DND-41 (cell line): ENCODE results near the gene PSMG3.
A peak's percentile ranks its signal among the peaks of the same experiment; 100 is the strongest.

Experiments
- ATAC-seq: fragments of 200-7000 bp; cut with Tn5 transposase; 3 replicates; pipeline ENCODE4 v1.9.1; 2021; ENCODE audit warnings: low read depth; ENCODE audit not compliant: insufficient read depth
- DNase-seq: peaks from one replicate; pipeline ENCODE4 v3.0.0-alpha.2; 2020
- H2AFZ ChIP-seq: 2 replicates; pipeline ENCODE4 v1.6.0; 2012; ENCODE audit warnings: low read depth, low read length
- H3K27ac ChIP-seq: 2 replicates; pipeline ENCODE4 v1.5.1; 2012; ENCODE audit warnings: low read length, inconsistent platforms
- H3K27me3 ChIP-seq: fragments of 200-600 bp; sonication (generic); 2 replicates; pipeline ENCODE4 v1.6.0; 2012; ENCODE audit warnings: low read length, mild to moderate bottlenecking, inconsistent platforms; ENCODE audit not compliant: insufficient read depth, poor library complexity
- H3K36me3 ChIP-seq: 2 replicates; pipeline ENCODE4 v1.5.1; 2012; ENCODE audit warnings: low read length, inconsistent platforms; ENCODE audit not compliant: insufficient read depth
- H3K4me1 ChIP-seq: 2 replicates; pipeline ENCODE4 v1.5.1; 2012; ENCODE audit warnings: mild to moderate bottlenecking, low read length; ENCODE audit not compliant: insufficient read depth
- H3K4me2 ChIP-seq: 2 replicates; pipeline ENCODE4 v1.6.0; 2012; ENCODE audit warnings: mild to moderate bottlenecking, moderate library complexity, low read length, inconsistent platforms; ENCODE audit not compliant: insufficient read depth
- H3K4me3 ChIP-seq, 2 experiments: fragments of 200-600 bp in 1 of 2; shearing (Covaris generic) in 1 of 2; 2 replicates each; pipeline ENCODE4 v1.5.1; 2012 to 2016; ENCODE audit warnings: inconsistent platforms in 2 of 2, low read length in 2 of 2, mild to moderate bottlenecking in 2 of 2, low read depth in 1 of 2, moderate library complexity in 1 of 2
- H3K79me2 ChIP-seq: 2 replicates; pipeline ENCODE4 v1.6.0; 2012; ENCODE audit warnings: low read length, inconsistent platforms; ENCODE audit not compliant: insufficient read depth
- H3K9ac ChIP-seq: 2 replicates; pipeline ENCODE4 v1.6.0; 2012; ENCODE audit warnings: low read depth, mild to moderate bottlenecking, inconsistent platforms, low read length, moderate library complexity
- H3K9me3 ChIP-seq: 2 replicates; pipeline ENCODE4 v1.5.1; 2012; ENCODE audit warnings: low read length, moderate library complexity, mild to moderate bottlenecking, inconsistent platforms; ENCODE audit not compliant: insufficient read depth, severe bottlenecking
- H4K20me1 ChIP-seq: 2 replicates; pipeline ENCODE4 v1.6.0; 2012; ENCODE audit warnings: low read length; ENCODE audit not compliant: insufficient read depth
- EZH2 ChIP-seq: IDR thresholded peaks from 3 replicates; pipeline ENCODE4 v1.6.1; 2012; ENCODE audit warnings: borderline replicate concordance, low read depth, mild to moderate bottlenecking, moderate library complexity, low read length, inconsistent platforms; ENCODE audit not compliant: severe bottlenecking
- TF ChIP-seq, protein P1 (sequence below): IDR thresholded peaks from 2 replicates; pipeline ENCODE4 v1.5.1; 2012; ENCODE audit warnings: borderline replicate concordance, low read length, moderate library complexity, mild to moderate bottlenecking; ENCODE audit not compliant: poor library complexity, severe bottlenecking; ENCODE audit errors: extremely low read depth

PSMG3 gene

DNA sequence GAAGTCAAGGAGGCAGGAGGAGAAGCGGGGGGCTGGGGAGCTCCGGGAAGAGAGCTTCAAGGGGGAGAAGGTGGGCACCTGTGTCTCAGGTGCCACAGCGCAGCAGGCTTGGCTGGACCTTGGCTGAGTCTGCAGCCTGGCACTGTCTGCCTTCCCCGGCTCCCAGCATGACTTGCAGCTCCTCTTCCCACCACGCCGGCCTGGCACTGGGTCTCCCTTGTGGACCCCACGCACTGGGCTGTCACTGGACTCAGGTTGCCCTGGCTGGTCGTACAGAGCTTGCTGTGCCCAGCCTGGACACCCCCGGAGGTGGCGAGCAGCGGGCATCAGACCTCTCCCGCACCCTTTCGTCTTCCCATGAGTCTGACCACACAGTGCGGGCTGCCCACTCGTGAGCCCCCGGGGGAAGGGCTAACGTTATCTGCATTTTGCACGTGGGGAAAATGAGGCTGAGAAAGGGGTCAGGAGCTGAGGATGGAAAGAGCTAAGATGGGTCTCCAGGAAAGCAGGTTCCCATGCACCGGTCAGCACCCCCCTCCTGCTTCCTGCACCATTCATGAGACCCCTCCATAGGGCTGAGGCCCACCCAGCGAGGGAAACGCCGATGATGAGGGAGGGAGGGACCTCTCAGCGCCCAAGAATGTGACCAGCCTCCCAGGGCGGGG, 40.3 kb upstream of the PSMG3 start:
- Histone ChIP-seq H3K27me3 (no peaks in the 10 kb centered on the region), H3K27ac (no peak overlapping the region), H2AFZ (no peak overlapping the region), H4K20me1 (no peaks in the 10 kb centered on the region), H3K4me2 (no peak overlapping the region), H3K4me3 (no peak overlapping the region), H3K9me3 (no peaks in the 10 kb centered on the region), H3K4me1 (peaks cover 17% of the 10 kb centered on the region), H3K36me3 (no peaks in the 10 kb centered on the region), H3K9ac (no peak overlapping the region), H3K79me2 (no peaks in the 10 kb centered on the region)
- ATAC-seq (no peak), DNase-seq (no peak)
- no peak for TF ChIP-seq EZH2

DNA sequence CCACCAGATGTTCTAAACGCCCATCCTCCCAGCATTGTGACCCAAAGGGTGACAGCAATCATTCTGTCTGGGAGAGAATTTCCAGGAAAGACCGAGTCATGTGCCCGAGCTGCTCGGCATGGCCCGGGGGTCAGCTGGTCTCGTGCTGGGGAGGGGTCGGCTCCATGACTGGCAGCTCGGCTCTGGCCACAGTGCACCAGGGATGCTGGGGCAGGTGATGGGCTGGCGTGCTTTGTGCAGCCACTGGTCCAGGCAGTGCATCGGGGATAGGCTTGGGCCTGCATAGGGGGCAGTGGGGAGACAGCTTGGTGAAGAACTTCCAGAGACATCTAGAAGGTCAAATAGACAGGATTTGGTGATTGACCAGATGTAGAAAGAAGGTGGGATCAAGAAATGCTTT, 39.2 kb upstream of the PSMG3 start:
- H3K4me2 ChIP-seq, result no peak overlapping the region
- H3K9ac ChIP-seq, result no peak overlapping the region
- H3K36me3 ChIP-seq, result no peaks in the 10 kb centered on the region
- no peaks in the 10 kb centered on the region for H3K27me3 ChIP-seq
- no peaks in the 10 kb centered on the region for H3K9me3 ChIP-seq
- H2AFZ ChIP-seq, result no peak overlapping the region
- H3K4me3 ChIP-seq, result no peak overlapping the region
- H3K4me1 ChIP-seq, result peaks cover 27% of the 10 kb centered on the region
- ATAC-seq (no peak), DNase-seq (no peak)
- no peak overlapping the region for H3K27ac ChIP-seq
- H3K79me2 ChIP-seq, result no peaks in the 10 kb centered on the region
- no peaks in the 10 kb centered on the region for H4K20me1 ChIP-seq
- no peak for TF ChIP-seq EZH2
- TF ChIP-seq, protein P1, sequence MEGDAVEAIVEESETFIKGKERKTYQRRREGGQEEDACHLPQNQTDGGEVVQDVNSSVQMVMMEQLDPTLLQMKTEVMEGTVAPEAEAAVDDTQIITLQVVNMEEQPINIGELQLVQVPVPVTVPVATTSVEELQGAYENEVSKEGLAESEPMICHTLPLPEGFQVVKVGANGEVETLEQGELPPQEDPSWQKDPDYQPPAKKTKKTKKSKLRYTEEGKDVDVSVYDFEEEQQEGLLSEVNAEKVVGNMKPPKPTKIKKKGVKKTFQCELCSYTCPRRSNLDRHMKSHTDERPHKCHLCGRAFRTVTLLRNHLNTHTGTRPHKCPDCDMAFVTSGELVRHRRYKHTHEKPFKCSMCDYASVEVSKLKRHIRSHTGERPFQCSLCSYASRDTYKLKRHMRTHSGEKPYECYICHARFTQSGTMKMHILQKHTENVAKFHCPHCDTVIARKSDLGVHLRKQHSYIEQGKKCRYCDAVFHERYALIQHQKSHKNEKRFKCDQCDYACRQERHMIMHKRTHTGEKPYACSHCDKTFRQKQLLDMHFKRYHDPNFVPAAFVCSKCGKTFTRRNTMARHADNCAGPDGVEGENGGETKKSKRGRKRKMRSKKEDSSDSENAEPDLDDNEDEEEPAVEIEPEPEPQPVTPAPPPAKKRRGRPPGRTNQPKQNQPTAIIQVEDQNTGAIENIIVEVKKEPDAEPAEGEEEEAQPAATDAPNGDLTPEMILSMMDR, result no peak

DNA sequence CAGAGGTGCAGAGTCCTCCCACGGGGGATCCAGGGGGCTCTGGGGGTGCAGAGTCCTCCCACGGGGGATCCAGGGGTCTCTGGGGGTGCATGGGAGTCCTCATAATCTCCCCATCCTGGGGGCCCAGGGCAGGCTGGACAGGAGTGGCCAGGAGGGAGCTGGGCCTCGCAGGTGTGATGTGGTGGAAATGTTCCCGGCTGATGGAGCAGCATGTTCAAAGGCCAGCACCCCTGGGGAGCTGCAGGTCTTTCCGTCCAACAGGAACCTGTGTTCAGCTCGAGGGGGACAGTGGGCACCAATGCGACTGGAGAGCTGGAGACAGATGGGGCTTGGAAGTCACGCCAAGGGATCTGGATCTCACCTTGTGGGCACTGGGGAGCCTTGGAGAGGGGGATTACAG, 38.5 kb upstream of the PSMG3 start:
- Histone ChIP-seq H3K9me3 (no peaks in the 10 kb centered on the region), H3K4me1 (peaks cover 27% of the 10 kb centered on the region), H3K36me3 (no peaks in the 10 kb centered on the region), H2AFZ (no peak overlapping the region), H3K79me2 (no peaks in the 10 kb centered on the region), H4K20me1 (no peaks in the 10 kb centered on the region), H3K4me3 (no peak overlapping the region), H3K27me3 (no peaks in the 10 kb centered on the region), H3K27ac (no peak overlapping the region), H3K9ac (no peak overlapping the region), H3K4me2 (no peak overlapping the region)
- ATAC-seq (no peak), DNase-seq (no peak)
- no peak for TF ChIP-seq EZH2
- TF ChIP-seq, protein P1, result no peak

DNA sequence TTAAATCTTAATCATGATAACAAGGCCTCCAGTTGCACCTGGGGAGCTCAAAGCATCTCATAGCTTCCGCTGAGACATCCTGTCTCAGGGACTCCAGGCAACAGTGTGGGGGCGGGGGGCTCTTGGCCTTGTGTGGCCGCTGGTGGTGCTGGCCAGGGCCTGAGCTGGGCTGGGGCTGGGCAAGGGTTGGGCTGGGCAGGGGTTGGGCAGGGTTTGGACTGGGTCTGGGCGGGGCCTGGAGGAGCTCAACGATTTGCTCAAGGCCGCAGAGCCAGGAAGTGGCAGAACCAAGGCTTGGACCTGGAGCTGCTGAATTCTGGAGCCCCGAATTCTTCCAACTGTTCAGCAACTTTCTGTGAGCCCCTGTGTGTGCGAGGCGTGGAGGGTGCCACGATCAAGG, 37.9 kb upstream of the PSMG3 start:
- H3K79me2 ChIP-seq, result no peaks in the 10 kb centered on the region
- H3K27ac ChIP-seq, result no peak overlapping the region
- no peaks in the 10 kb centered on the region for H4K20me1 ChIP-seq
- no peak overlapping the region for H3K4me3 ChIP-seq
- TF ChIP-seq, protein P1, result no peak
- no peak for TF ChIP-seq EZH2
- H3K9me3 ChIP-seq, result no peaks in the 10 kb centered on the region
- no peak overlapping the region for H3K9ac ChIP-seq
- ATAC-seq (peak; percentile 41; the same call in 1 of the 3 replicates), DNase-seq (peak; percentile 19)
- no peaks in the 10 kb centered on the region for H3K27me3 ChIP-seq
- H3K36me3 ChIP-seq, result no peaks in the 10 kb centered on the region
- H3K4me1 ChIP-seq, result peaks cover 27% of the 10 kb centered on the region
- H3K4me2 ChIP-seq, result no peak overlapping the region
- H2AFZ ChIP-seq, result no peak overlapping the region
